Amygdala (tissue), 56 donors: ENCODE data around the gene SPTLC3.
"Not testable (repeated sequence)": the region's sequence is repeated elsewhere in the genome, so short reads cannot be mapped to it uniquely, and the experiment has no call there.

ENCODE experiments used
- DNase-seq, 56 donors: peaks; one replicate each; lab custom pipeline; 2025; lab: John Stamatoyannopoulos, UW

Gene SPTLC3

DNA sequence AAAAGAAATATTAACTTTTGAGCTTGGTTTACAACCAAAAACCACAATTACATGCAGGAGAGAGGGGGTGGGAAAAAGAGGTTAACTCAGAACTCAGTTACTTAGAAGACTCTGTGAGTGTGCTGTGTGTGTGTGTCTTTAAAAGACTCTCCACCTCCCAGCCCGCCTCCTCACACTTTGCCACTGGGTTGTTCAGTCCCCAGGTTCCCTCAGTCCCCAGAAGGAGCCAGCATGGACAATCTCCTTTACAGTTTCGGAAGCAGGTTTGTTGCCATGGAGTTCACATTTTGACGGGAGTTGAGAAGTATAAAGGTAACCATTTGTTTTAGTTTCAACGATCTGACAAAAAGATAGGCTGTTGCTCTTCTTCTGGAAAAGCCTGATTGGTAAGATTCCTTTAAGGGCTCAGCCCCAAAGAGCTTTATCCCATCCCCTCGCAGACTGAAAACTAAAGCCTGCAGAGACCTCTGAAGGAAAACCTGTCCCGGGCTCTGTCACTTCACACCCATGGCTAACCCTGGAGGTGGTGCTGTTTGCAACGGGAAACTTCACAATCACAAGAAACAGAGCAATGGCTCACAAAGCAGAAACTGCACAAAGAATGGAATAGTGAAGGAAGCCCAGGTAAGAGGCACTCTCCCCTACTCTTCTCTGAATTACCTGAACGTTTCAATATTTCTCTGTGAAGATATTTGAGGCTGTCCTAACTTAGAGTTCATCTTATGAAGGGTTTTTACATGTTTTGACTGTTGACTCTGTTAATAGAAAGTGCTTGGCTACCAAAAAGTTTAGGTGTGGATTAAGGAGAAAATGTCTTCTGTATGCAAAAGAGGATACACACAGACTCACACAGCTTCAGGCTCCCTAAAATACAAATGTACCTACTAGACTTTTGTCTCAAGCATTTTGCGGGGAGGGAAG is at the start of gene SPTLC3:
SPTLC3 (plus strand) TSS at position 212 of the 921 bp plus-strand sequence; CDS start at position 508, 296 bp downstream.
- peak in 11 of 56 donors; percentile 3 to 19 (median 8) for DNase-seq

DNA sequence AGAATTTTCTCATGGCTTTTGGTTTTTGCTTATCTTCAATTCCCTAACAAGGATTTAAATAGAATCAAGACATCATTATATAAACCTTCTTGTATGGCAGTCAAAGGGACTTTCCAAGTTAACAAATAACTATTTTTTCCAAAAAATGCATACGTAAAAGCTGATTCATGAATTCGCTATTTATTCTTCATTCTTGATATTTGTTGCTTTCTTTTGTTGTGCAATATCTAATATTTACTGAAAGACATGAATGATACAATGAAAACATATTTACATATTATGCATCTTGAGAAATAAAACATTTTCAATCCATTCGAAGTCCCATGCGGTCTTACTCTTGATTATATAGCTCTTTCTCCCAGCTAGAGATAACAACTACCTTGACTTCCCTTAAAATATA is 47.0 kb upstream of the SPTLC3 start:
- no peak for DNase-seq

- no peak for DNase-seq
Measured at GRCh38 chr20:12962895-12963294, 45.9 kb upstream of the SPTLC3 start.

DNA sequence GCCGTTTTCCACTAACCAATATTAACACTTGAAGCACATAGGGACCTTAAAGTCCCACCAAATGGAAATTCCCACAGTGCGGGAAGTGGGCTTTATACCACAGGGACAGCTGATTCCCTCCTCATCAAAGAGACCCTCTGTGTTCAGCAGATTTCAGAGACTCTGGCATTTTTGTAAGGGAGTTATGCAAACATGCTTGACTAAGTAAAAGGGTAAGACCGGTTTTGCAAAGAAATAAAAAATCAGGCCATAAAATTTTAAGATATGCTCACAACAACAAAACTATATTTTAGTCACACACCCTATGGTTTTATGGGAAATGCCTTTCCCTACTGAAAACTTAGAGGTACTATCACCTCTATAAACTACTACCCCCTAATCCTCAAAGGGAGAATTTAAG is 45.4 kb upstream of the SPTLC3 start:
- DNase-seq, result no peak

DNA sequence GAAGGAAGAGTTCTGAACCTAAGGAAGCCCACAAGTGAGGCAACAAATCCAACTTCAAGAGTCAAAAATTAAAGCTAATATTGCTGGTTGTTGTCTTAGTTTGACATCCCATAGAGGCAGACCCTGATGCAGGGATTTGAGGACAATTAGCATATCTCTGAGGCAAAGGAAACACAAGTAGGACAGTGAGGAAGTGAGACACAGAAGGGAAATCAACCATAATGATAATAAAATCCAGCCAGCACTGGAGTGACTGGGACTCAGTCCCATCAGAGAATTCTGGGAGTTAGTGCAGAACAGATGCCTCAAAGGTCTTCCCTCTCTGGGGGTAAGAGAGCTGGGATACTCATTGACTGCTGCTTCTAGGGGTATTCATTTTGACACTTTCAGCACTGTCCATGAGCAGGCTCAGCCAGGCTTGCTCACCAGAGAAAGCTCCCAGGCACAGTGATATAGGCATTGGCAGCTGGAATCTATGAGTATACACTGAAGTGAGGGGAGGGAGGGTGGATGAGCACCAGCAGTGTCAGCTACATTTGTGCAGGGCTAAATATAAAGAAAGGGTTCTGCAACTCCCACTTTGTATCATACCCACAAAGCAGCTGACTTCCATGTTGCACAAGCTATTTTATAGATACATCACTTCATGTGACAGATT is 43.4 kb upstream of the SPTLC3 start:
- peak in 1 of 56 donors; percentile 4 for DNase-seq

DNA sequence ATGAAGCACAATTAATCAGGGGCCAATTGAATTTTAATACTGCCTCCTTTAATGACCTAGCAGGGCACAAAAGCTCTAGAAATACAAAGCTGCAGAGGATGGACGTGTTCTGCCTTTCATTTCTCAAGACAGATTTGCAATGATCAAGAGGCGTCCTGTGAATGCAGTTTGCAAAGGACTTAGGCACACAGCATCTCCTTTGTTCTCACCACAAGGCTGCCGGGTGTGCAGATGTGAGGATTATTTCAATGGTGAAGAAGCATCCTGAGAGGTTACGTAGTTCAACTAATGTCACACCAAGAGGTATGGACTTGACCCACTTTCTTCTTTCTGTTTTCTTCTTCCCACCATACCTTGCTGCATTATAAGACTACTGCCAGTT is 42.9 kb upstream of the SPTLC3 start:
- peak in 2 of 56 donors; percentile 1 to 8 for DNase-seq

- peak in 2 of 56 donors; percentile 4 to 19 for DNase-seq
Measured at GRCh38 chr20:12966468-12967085, 42.2 kb upstream of the SPTLC3 start.

GRCh38 chr20:12967932-12968331 is 40.8 kb upstream of the SPTLC3 start:
- DNase-seq, result no peak

DNA sequence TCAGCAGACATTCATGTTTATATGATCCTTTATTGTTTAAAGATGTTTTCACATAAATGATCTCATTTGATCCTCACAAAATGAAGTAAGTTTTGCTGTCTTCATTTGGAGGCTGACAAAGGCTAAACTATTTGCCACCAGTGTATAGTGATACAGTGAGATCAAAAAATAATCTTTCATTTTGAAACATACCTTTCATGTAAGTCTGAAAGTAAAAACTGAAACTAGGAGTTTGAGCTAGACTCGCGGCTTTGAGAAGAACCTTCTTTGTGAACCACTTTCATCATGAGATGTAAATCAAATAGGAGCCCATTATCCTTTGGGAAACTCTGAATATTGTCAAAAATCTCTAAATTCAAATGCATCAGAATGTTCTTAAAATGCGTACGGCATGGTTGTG is 40.3 kb upstream of the SPTLC3 start:
- DNase-seq, result no peak

- DNase-seq, result no peak
Measured at GRCh38 chr20:12969071-12969669, 39.6 kb upstream of the SPTLC3 start.

DNA sequence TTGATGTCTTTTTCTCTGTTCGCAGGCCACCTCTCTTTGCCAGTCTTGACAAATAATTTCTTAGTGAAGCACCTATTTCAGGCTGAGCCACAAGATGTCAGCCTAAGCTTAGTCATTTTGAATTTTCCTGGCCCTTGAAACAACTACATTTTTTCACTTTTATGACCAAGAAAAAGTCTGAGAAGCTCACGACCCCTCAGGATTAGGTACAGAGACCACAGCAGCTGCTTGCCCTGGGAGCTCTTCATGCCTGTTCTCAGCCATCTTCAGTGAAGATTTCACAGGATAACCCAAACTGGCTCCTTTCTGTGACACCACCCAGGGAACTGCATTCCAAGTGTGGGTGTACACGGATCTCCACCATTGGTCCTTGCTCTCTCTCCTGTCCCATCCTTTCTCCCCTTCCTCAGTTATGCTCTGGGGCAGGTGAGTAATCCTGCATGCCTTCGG is 38.4 kb upstream of the SPTLC3 start:
- peak in 2 of 56 donors; percentile 3 to 26 for DNase-seq

GRCh38 chr20:12975833-12976608 is 32.8 kb upstream of the SPTLC3 start:
- DNase-seq, result no peak

- DNase-seq, result no peak
Measured at GRCh38 chr20:12976720-12977309, 32.0 kb upstream of the SPTLC3 start.

DNA sequence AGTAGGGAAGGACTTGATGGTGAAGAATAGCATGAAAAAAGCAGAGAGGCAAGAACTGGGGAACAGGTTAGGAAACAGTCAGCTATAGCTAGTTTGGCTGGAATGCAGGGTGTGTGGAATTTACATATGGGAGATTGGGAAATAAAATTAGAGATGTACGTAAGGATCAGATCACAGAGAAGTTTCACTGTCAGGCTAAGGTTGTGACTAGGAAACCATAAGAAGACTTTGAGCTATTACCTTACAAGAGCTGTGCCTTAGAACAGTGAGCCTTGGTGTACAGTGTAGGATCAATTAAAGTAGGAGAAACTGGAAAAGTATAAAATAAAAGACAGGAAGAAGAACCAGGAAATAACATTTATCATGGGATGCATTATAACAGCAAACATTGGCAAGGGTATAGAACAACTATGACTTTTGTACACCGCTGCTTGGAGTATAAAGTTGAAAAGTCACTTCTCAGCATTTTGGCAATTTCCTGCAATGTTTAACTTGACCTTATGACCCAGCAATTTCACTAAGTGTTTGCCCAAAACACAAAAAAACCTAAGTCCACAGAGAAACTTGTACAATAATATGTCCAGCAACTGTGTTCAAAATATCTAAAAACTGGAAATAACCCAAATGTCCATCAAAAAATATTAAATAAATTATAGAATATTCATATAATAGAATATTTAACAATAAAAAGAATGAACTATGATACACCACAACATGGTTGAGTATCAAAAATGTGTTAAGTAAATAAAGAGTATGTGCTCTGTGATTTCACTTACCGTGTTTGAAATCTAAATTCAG is 31.2 kb upstream of the SPTLC3 start:
- no peak for DNase-seq

- DNase-seq, result no peak
Measured at GRCh38 chr20:12978126-12978394, 30.7 kb upstream of the SPTLC3 start.

- no peak for DNase-seq
Measured at GRCh38 chr20:12978613-12979495, 29.9 kb upstream of the SPTLC3 start.

GRCh38 chr20:12979713-12980112 is 29.1 kb upstream of the SPTLC3 start:
- not testable (repeated sequence) for DNase-seq

DNA sequence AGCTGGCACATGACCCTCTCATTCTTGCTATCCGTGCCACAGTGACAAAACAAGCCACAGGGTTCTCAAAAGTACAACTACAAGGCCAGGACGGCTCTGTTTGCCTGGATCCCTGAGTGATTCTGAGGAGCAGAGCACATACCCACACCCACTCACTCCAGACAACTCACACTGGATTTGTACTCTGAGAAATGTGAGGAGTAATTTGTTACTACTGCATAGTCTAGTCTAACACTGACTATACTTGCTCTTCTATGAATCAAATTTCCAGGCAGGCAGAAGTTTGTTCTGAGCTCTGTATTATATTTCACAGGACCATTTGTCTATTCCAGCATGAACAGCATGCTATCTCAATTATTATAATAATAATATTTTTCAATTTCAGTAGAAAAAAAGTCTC is 26.7 kb upstream of the SPTLC3 start:
- DNase-seq, result no peak
